MM.1S (cell line): Measurements from ENCODE around the gene PCYT1B.

Source experiments
- CTCF ChIP-seq: fragments of 300-600 bp; sonication (generic); IDR thresholded peaks from 2 replicates; pipeline ENCODE4 v1.5.1; 2016; ENCODE audit warnings: antibody characterized with exemption, low read length, mixed read lengths
- EZH2 ChIP-seq: fragments of 300-600 bp; sonication (generic); optimal IDR thresholded peaks from 2 replicates; pipeline ENCODE3; 2017; ENCODE audit warnings: low read depth, mild to moderate bottlenecking, antibody characterized with exemption, low read length, mixed read lengths
- EZH2phosphoT487 ChIP-seq: fragments of 300-600 bp; sonication (generic); IDR thresholded peaks from 2 replicates; pipeline ENCODE4 v1.6.1; 2018; ENCODE audit warnings: antibody characterized with exemption, low read length

- TF ChIP-seq CTCF = no peak
- no peak for TF ChIP-seq EZH2phosphoT487
- TF ChIP-seq EZH2 = no peak
These were observed 383 bp downstream of the PCYT1B start for GRCh38 chrX:24646745-24647182.
